Measurements from ENCODE around the gene KIAA0930. TPM values are rescaled to one million over a fixed set of nuclear protein-coding genes. Genes with fewer than 3 reads are reported as not detected.

The KIAA0930 gene
- polyA plus RNA-seq, 1 donor from 2014 or later, result 129 TPM

DNA sequence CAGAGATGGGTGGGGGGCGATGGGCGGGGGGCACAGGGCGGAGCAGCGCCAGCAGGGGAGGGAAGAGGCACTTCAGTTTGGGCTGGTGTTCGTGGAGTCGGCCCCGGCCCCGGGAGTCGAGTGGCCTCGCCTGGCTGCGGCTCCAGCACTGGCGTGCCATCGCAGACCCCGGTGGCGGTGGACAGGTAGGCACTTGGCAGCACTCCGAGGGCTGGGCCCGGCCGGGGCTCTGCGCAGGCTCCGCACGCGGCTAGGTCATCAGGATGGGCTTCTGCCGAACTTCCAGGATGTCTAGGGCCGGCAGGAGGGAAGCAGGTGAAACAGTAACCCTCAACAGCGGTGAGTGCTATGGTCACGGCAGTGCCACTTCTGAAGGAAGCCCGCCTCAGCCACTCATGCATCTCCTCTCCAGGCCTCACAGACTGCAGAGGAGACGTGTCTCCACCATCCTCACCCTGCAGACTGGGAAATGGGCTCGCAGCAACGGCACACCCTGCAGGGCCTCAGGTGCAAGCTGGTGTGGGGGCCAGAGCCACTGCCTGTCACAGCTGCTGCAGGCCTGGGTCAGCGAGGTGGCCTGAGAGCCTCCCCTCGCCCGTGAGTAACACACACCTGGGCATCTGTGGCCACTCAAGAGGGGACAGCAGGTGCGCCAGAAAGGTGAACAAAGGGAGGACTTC is 43.6 kb downstream of the KIAA0930 start:
- no peaks in the 10 kb centered on the region for H3K9me3 ChIP-seq (ENCODE audit: low read length)
- H3K79me2 ChIP-seq (replicated peaks; ENCODE audit: insufficient read depth, low read length), result no peaks in the 10 kb centered on the region

DNA sequence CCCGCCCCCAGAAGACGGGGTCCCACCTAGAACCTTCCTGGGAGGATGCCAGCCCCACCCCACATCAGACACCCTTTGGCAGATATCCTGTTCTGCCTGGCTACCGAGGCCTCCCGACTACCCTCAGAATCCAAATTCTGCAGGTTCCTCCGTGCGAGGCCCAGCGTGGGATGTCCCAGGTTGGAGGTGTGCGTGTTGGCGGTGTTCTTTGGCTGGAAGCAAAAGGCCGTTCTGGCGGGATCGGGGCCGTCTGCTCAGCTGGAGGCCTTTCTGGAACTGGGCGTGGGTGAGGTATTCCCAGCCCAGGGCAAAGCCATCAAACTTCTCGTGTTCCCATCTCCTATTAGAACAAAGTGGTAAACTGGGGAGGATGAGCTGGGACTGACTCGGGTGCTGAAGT is 44.4 kb downstream of the KIAA0930 start:
- Histone ChIP-seq H3K27me3 (ENCODE audit: insufficient read depth, low read depth, low read length) (no peaks in the 10 kb centered on the region), H3K27ac (ENCODE audit: low read length) (no peak overlapping the region), H3K9me2 (ENCODE audit: insufficient read depth, low read length) (no peaks in the 10 kb centered on the region), H3K36me3 (ENCODE audit: insufficient read depth, low read length) (peaks cover 5% of the 10 kb centered on the region), H3K79me2 (replicated peaks; ENCODE audit: insufficient read depth, low read length) (no peaks in the 10 kb centered on the region), H3K4me2 (ENCODE audit: low read length) (no peak overlapping the region), H3K9me3 (ENCODE audit: low read length) (no peaks in the 10 kb centered on the region), H2AFZ (ENCODE audit: low read depth, low read length) (no peak overlapping the region), H3K9ac (ENCODE audit: low read length) (no peak overlapping the region), H4K20me1 (ENCODE audit: insufficient read depth) (no peaks in the 10 kb centered on the region), H3K4me3 (ENCODE audit: low read length) (no peak overlapping the region), H3F3A (ENCODE audit: insufficient read depth, low read length, poor library complexity, severe bottlenecking) (no peaks in the 10 kb centered on the region)
- TF ChIP-seq RAD21 (conservative IDR thresholded peaks at IDR 0.05) (no peak), EP300 (conservative IDR thresholded peaks at IDR 0.05; ENCODE audit: poor library complexity, severe bottlenecking) (no peak), TAF1 (IDR thresholded peaks at IDR 0.05; ENCODE audit: low read depth) (no peak), MXI1 (conservative IDR thresholded peaks at IDR 0.05; ENCODE audit: poor library complexity, severe bottlenecking) (no peak), SMC3 (conservative IDR thresholded peaks at IDR 0.05; ENCODE audit: poor library complexity) (no peak), POLR2AphosphoS5 (IDR thresholded peaks at IDR 0.05) (no peak), EZH2 (IDR thresholded peaks at IDR 0.05; ENCODE audit: borderline replicate concordance, insufficient read depth, low read length, poor library complexity, severe bottlenecking) (no peak)
- TF ChIP-seq, protein P1, sequence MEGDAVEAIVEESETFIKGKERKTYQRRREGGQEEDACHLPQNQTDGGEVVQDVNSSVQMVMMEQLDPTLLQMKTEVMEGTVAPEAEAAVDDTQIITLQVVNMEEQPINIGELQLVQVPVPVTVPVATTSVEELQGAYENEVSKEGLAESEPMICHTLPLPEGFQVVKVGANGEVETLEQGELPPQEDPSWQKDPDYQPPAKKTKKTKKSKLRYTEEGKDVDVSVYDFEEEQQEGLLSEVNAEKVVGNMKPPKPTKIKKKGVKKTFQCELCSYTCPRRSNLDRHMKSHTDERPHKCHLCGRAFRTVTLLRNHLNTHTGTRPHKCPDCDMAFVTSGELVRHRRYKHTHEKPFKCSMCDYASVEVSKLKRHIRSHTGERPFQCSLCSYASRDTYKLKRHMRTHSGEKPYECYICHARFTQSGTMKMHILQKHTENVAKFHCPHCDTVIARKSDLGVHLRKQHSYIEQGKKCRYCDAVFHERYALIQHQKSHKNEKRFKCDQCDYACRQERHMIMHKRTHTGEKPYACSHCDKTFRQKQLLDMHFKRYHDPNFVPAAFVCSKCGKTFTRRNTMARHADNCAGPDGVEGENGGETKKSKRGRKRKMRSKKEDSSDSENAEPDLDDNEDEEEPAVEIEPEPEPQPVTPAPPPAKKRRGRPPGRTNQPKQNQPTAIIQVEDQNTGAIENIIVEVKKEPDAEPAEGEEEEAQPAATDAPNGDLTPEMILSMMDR (IDR thresholded peaks at IDR 0.05; ENCODE audit: poor library complexity, severe bottlenecking), result no peak
- TF ChIP-seq, protein P2, sequence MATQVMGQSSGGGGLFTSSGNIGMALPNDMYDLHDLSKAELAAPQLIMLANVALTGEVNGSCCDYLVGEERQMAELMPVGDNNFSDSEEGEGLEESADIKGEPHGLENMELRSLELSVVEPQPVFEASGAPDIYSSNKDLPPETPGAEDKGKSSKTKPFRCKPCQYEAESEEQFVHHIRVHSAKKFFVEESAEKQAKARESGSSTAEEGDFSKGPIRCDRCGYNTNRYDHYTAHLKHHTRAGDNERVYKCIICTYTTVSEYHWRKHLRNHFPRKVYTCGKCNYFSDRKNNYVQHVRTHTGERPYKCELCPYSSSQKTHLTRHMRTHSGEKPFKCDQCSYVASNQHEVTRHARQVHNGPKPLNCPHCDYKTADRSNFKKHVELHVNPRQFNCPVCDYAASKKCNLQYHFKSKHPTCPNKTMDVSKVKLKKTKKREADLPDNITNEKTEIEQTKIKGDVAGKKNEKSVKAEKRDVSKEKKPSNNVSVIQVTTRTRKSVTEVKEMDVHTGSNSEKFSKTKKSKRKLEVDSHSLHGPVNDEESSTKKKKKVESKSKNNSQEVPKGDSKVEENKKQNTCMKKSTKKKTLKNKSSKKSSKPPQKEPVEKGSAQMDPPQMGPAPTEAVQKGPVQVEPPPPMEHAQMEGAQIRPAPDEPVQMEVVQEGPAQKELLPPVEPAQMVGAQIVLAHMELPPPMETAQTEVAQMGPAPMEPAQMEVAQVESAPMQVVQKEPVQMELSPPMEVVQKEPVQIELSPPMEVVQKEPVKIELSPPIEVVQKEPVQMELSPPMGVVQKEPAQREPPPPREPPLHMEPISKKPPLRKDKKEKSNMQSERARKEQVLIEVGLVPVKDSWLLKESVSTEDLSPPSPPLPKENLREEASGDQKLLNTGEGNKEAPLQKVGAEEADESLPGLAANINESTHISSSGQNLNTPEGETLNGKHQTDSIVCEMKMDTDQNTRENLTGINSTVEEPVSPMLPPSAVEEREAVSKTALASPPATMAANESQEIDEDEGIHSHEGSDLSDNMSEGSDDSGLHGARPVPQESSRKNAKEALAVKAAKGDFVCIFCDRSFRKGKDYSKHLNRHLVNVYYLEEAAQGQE (IDR thresholded peaks at IDR 0.05; ENCODE audit: borderline replicate concordance), result no peak

More for the DNA sequence above, 43.6 kb downstream of the KIAA0930 start:
- H3K36me3 ChIP-seq (ENCODE audit: insufficient read depth, low read length), result peaks cover 5% of the 10 kb centered on the region
- no peaks in the 10 kb centered on the region for H3K9me2 ChIP-seq (ENCODE audit: insufficient read depth, low read length)
- TF ChIP-seq, protein P2 (IDR thresholded peaks at IDR 0.05; ENCODE audit: borderline replicate concordance), result no peak
- TF ChIP-seq RAD21 (conservative IDR thresholded peaks at IDR 0.05), result no peak
- no peak for TF ChIP-seq MXI1 (conservative IDR thresholded peaks at IDR 0.05; ENCODE audit: poor library complexity, severe bottlenecking)
- TF ChIP-seq, protein P1 (IDR thresholded peaks at IDR 0.05; ENCODE audit: poor library complexity, severe bottlenecking), result no peak
- TF ChIP-seq POLR2AphosphoS5 (IDR thresholded peaks at IDR 0.05), result no peak
- TF ChIP-seq SMC3 (conservative IDR thresholded peaks at IDR 0.05; ENCODE audit: poor library complexity), result no peak
- TF ChIP-seq EP300 (conservative IDR thresholded peaks at IDR 0.05; ENCODE audit: poor library complexity, severe bottlenecking), result no peak
- no peak for TF ChIP-seq TAF1 (IDR thresholded peaks at IDR 0.05; ENCODE audit: low read depth)
- no peak for TF ChIP-seq EZH2 (IDR thresholded peaks at IDR 0.05; ENCODE audit: borderline replicate concordance, insufficient read depth, low read length, poor library complexity, severe bottlenecking)
- H4K20me1 ChIP-seq (ENCODE audit: insufficient read depth), result no peaks in the 10 kb centered on the region
- H3K9ac ChIP-seq (ENCODE audit: low read length), result no peak overlapping the region
- H3F3A ChIP-seq (ENCODE audit: insufficient read depth, low read length, poor library complexity, severe bottlenecking), result no peaks in the 10 kb centered on the region
- no peak overlapping the region for H2AFZ ChIP-seq (ENCODE audit: low read depth, low read length)
- H3K4me2 ChIP-seq (ENCODE audit: low read length), result no peak overlapping the region
- H3K27me3 ChIP-seq (ENCODE audit: insufficient read depth, low read depth, low read length), result no peaks in the 10 kb centered on the region
- H3K4me3 ChIP-seq (ENCODE audit: low read length), result no peak overlapping the region
- no peak overlapping the region for H3K27ac ChIP-seq (ENCODE audit: low read length)

Measured in neural cell (in vitro differentiated cells).